ENCODE data around the gene MMAA.

DNA sequence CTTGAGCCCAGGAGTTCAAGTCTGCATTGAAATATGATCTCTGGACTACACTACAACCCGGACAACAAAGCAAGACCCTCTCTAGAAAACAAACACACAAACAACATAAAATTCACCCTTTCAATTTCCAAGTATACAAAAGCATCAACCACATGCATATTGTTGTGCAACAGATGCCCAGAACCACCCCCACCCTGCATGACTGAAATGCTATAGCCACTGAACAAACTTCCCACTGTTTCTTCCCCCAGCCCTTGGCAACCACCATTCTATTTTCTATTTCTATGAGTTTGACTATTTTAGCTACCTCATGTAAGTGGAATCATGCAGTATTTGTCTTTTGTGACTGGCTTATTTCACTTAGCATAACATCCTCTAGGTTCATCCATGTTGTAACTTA is 46.6 kb downstream of the MMAA start:
- TF ChIP-seq, protein P1, sequence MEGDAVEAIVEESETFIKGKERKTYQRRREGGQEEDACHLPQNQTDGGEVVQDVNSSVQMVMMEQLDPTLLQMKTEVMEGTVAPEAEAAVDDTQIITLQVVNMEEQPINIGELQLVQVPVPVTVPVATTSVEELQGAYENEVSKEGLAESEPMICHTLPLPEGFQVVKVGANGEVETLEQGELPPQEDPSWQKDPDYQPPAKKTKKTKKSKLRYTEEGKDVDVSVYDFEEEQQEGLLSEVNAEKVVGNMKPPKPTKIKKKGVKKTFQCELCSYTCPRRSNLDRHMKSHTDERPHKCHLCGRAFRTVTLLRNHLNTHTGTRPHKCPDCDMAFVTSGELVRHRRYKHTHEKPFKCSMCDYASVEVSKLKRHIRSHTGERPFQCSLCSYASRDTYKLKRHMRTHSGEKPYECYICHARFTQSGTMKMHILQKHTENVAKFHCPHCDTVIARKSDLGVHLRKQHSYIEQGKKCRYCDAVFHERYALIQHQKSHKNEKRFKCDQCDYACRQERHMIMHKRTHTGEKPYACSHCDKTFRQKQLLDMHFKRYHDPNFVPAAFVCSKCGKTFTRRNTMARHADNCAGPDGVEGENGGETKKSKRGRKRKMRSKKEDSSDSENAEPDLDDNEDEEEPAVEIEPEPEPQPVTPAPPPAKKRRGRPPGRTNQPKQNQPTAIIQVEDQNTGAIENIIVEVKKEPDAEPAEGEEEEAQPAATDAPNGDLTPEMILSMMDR (IDR thresholded peaks at IDR 0.05 in 8 of 11, conservative IDR thresholded peaks at IDR 0.05 in 3 of 11), result no peak
- TF ChIP-seq POLR2A (IDR thresholded peaks at IDR 0.05), result no peak
